ENCODE data around the gene UTY. TPM values are rescaled to one million over a fixed set of nuclear protein-coding genes. Genes with fewer than 3 reads are reported as not detected.
A peak's percentile ranks its signal among the peaks of the same experiment; 100 is the strongest.
"Not testable (repeated sequence)": the region's sequence is repeated elsewhere in the genome, so short reads cannot be mapped to it uniquely, and the experiment has no call there.

The UTY gene
- total and polyA plus RNA-seq, 2 experiments from 2014 or later: not detected

DNA sequence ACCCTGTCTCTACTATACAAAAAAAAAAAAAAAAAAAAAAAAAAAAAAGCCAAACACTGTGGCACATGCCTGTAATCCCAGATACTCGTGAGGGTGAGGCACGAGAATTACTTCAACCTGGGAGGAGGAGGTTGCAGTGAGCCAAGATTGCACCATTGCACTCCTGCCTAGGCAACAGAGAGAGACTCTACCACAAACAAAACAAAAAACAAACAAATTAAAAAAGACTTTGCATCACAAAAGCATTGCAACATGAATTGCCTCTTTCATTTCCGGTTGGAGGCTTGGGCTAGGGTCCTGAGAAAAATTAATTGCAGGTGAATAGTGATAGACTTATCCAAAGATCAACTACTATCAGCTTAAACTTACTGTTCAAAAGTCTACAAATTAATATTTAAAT, 180.4 kb downstream of the UTY start:
- Histone ChIP-seq H3K4me1 (ENCODE audit: insufficient read depth) (no peaks in the 10 kb centered on the region), H3K9me2 (replicated peaks; ENCODE audit: insufficient read depth) (no peaks in the 10 kb centered on the region), H3K4me3 (no peak overlapping the region), H4K20me1 (ENCODE audit: insufficient read depth, poor library complexity, severe bottlenecking) (no peaks in the 10 kb centered on the region), H2AFZ (no peak overlapping the region), H3K9me3 (ENCODE audit: low read depth) (no peaks in the 10 kb centered on the region), H3K4me2 (no peak overlapping the region), H3K27me3 (no peaks in the 10 kb centered on the region), H3K79me2 (no peaks in the 10 kb centered on the region), H3K27ac (no peak overlapping the region), H3K36me3 (replicated peaks; ENCODE audit: insufficient read depth, low read depth) (no peaks in the 10 kb centered on the region)
- no peak for DNase-seq (ENCODE audit: low spot score)
- TF ChIP-seq EZH2 (IDR thresholded peaks at IDR 0.05; ENCODE audit: borderline replicate concordance): no peak
- TF ChIP-seq, protein P1, sequence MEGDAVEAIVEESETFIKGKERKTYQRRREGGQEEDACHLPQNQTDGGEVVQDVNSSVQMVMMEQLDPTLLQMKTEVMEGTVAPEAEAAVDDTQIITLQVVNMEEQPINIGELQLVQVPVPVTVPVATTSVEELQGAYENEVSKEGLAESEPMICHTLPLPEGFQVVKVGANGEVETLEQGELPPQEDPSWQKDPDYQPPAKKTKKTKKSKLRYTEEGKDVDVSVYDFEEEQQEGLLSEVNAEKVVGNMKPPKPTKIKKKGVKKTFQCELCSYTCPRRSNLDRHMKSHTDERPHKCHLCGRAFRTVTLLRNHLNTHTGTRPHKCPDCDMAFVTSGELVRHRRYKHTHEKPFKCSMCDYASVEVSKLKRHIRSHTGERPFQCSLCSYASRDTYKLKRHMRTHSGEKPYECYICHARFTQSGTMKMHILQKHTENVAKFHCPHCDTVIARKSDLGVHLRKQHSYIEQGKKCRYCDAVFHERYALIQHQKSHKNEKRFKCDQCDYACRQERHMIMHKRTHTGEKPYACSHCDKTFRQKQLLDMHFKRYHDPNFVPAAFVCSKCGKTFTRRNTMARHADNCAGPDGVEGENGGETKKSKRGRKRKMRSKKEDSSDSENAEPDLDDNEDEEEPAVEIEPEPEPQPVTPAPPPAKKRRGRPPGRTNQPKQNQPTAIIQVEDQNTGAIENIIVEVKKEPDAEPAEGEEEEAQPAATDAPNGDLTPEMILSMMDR (IDR thresholded peaks at IDR 0.05; ENCODE audit: poor library complexity): no peak
- TF ChIP-seq EZH2phosphoT487 (IDR thresholded peaks at IDR 0.05; ENCODE audit: low read depth, severe bottlenecking, unreplicated experiment): no peak
- no CpG with 5 or more reads among the region's 3 CpGs for WGBS (ENCODE audit: low lambda C conversion rate, missing lambda C conversion rate)

DNA sequence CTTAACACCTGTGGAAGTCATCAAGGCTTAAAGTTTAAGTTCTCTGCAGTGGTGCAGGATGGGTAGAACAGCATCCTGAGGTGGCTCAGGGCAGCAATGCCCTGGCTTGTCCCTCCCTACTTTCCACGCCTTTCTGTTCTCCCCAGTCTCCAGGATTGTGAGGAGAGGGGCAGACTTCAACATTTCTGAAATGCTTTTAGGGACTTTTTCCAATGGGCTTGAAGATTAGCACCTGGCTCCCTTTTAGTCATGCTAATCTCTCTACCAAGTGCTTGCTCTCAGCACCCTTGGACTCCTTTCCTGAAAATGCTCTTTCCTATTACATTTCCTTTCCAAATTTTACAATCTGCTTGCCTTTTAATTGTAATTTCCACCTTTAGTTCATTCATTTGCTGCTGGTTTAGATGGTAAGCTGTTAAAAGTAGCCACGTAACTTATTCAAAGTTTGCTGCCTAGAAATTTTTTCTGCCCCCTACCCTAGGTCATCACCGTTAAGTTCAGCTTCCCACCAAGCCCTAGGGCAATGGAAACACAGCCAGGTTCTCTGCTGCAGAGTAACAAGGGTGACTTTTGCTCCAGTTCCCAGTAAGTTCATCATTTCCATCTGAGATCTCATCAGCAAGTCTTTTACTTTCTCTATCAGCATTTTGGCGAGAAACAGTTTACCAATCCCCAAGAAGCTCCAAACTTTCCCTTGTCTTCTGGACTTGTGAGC, 183.5 kb downstream of the UTY start:
- WGBS (ENCODE audit: low lambda C conversion rate, missing lambda C conversion rate): no CpG with 5 or more reads among the region's 4 CpGs
- TF ChIP-seq EZH2phosphoT487 (IDR thresholded peaks at IDR 0.05; ENCODE audit: low read depth, severe bottlenecking, unreplicated experiment) (no peak), EZH2 (IDR thresholded peaks at IDR 0.05; ENCODE audit: borderline replicate concordance) (no peak)
- TF ChIP-seq, protein P1 (IDR thresholded peaks at IDR 0.05; ENCODE audit: poor library complexity): no peak
- H3K9me2 ChIP-seq (replicated peaks; ENCODE audit: insufficient read depth): no peaks in the 10 kb centered on the region
- H2AFZ ChIP-seq: no peak overlapping the region
- no peaks in the 10 kb centered on the region for H3K36me3 ChIP-seq (replicated peaks; ENCODE audit: insufficient read depth, low read depth)
- no peaks in the 10 kb centered on the region for H4K20me1 ChIP-seq (ENCODE audit: insufficient read depth, poor library complexity, severe bottlenecking)
- H3K27ac ChIP-seq: no peak overlapping the region
- no peaks in the 10 kb centered on the region for H3K9me3 ChIP-seq (ENCODE audit: low read depth)
- H3K79me2 ChIP-seq: no peaks in the 10 kb centered on the region
- H3K4me2 ChIP-seq: no peak overlapping the region
- no peak for DNase-seq (ENCODE audit: low spot score)
- H3K4me1 ChIP-seq (ENCODE audit: insufficient read depth): no peaks in the 10 kb centered on the region
- no peaks in the 10 kb centered on the region for H3K27me3 ChIP-seq
- no peak overlapping the region for H3K4me3 ChIP-seq

DNA sequence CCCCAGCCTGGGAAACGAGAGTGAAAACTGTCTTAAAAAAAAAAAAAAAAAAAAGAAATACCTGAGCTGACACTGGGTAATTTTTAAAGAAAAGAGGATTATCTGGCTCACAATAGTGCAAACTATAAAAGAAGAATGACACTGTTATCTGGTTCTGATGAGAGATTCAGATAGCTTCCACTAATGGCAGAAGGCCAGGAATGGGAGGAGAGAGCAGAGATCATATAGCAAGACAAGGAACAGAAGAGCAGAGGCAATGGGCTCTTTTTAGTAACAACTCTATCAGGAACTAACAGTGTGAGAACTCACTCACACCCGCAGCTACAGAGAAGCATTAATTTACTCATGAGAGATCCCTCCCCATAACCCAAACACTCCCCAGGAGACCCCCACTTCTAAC, 184.8 kb downstream of the UTY start:
- no peak for DNase-seq (ENCODE audit: low spot score)
- Histone ChIP-seq H4K20me1 (ENCODE audit: insufficient read depth, poor library complexity, severe bottlenecking) (no peaks in the 10 kb centered on the region), H3K36me3 (replicated peaks; ENCODE audit: insufficient read depth, low read depth) (no peaks in the 10 kb centered on the region), H3K27ac (no peak overlapping the region), H3K9me3 (ENCODE audit: low read depth) (no peaks in the 10 kb centered on the region), H3K4me2 (no peak overlapping the region), H3K4me1 (ENCODE audit: insufficient read depth) (no peaks in the 10 kb centered on the region), H3K27me3 (no peaks in the 10 kb centered on the region), H3K9me2 (replicated peaks; ENCODE audit: insufficient read depth) (no peaks in the 10 kb centered on the region), H3K4me3 (no peak overlapping the region), H2AFZ (no peak overlapping the region), H3K79me2 (no peaks in the 10 kb centered on the region)
- WGBS (ENCODE audit: low lambda C conversion rate, missing lambda C conversion rate): no CpG with 5 or more reads among the region's 2 CpGs
- no peak for TF ChIP-seq EZH2phosphoT487 (IDR thresholded peaks at IDR 0.05; ENCODE audit: low read depth, severe bottlenecking, unreplicated experiment)

DNA sequence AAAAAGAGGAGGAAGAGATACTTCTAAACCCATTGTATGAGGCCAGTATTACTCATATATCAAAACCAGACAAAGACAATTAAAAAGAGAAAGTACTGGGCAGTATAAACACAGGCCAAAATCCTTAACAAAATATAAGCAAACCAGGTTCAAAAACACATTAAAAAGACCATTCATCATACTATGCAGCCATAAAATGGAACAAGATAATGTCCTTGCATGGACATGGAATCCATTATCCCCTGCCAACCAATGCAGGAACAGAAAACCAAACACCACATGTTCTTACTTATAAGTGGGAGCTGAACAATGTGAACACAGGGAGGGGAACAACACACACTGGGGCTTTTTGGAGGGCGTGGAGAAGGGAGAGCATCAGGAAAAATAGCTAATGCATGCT, 188.6 kb downstream of the UTY start:
- DNase-seq (ENCODE audit: low spot score): no peak
- H3K27ac ChIP-seq: no peak overlapping the region
- no peaks in the 10 kb centered on the region for H3K9me2 ChIP-seq (replicated peaks; ENCODE audit: insufficient read depth)
- TF ChIP-seq EZH2 (IDR thresholded peaks at IDR 0.05; ENCODE audit: borderline replicate concordance): no peak
- no peak for TF ChIP-seq EZH2phosphoT487 (IDR thresholded peaks at IDR 0.05; ENCODE audit: low read depth, severe bottlenecking, unreplicated experiment)
- TF ChIP-seq, protein P1 (IDR thresholded peaks at IDR 0.05; ENCODE audit: poor library complexity): no peak
- H3K27me3 ChIP-seq: no peaks in the 10 kb centered on the region
- no peak overlapping the region for H2AFZ ChIP-seq
- no peaks in the 10 kb centered on the region for H3K79me2 ChIP-seq
- H3K36me3 ChIP-seq (replicated peaks; ENCODE audit: insufficient read depth, low read depth): no peaks in the 10 kb centered on the region
- H3K4me3 ChIP-seq: no peak overlapping the region
- no CpG with 5 or more reads among the region's 1 CpG for WGBS (ENCODE audit: low lambda C conversion rate, missing lambda C conversion rate)
- H3K4me1 ChIP-seq (ENCODE audit: insufficient read depth): no peaks in the 10 kb centered on the region
- no peaks in the 10 kb centered on the region for H4K20me1 ChIP-seq (ENCODE audit: insufficient read depth, poor library complexity, severe bottlenecking)
- no peak overlapping the region for H3K4me2 ChIP-seq
- H3K9me3 ChIP-seq (ENCODE audit: low read depth): no peaks in the 10 kb centered on the region

DNA sequence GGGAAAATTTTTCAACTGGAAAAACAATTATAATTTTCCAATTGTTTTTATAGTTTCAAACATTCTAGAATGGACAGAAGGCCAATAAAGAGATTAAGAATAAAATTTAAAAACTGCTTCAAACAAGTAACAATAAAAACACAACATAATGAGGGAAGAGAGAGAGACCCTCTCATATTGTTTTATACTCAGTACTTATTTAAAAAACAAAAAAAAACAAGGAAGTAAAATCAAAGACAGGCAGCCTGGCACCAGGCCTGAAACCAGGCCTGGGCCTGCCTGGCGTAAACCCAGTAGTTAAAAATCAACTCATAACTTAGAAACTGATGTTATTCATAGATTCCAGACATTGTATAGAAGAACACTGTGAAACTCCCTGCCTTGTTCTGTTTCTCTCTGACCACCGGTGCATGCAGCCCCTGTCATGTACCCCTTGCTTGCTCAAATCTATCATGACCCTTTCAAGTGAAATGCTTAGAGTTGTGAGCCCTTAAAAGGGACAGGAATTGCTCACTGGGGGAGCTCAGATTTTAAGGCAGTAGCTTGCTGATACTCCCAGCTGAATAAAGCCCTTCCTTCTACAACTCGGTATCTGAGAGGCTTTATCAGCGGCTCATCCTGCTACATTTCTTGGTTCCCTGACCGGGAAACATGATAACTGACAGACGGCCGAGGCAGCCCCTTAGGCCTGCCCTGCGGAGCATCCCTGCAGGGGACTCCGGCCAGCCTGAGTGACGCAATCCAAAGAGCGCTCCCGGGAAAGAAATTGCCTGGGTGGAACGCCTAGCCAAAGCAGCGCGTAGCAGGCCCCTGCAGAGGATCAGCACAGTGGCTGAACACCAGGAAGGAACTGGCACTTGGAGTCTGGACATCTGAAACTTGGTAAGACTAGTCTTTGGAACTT, 197.4 kb downstream of the UTY start:
- H3K4me3 ChIP-seq; H3K9me2 ChIP-seq (replicated peaks; ENCODE audit: insufficient read depth); H4K20me1 ChIP-seq (ENCODE audit: insufficient read depth, poor library complexity, severe bottlenecking); H3K36me3 ChIP-seq (replicated peaks; ENCODE audit: insufficient read depth, low read depth); H3K9me3 ChIP-seq (ENCODE audit: low read depth); H3K79me2 ChIP-seq; H2AFZ ChIP-seq; H3K4me2 ChIP-seq; H3K4me1 ChIP-seq (ENCODE audit: insufficient read depth); H3K27me3 ChIP-seq; H3K27ac ChIP-seq: not testable (repeated sequence)
- peak; percentile 1 for DNase-seq (ENCODE audit: low spot score)
- no CpG with 5 or more reads among the region's 15 CpGs for WGBS (ENCODE audit: low lambda C conversion rate, missing lambda C conversion rate)

Data from hepatocyte (in vitro differentiated cells).